Kidney tubule cell (primary cell): ENCODE measurements around the gene ANKRD13A.
A peak's percentile ranks its signal among the peaks of the same experiment; 100 is the strongest.
"Not testable (repeated sequence)": the region's sequence is repeated elsewhere in the genome, so short reads cannot be mapped to it uniquely, and the experiment has no call there.

Experiments used
- DNase-seq: peaks from one replicate; pipeline ENCODE4 v3.0.0-alpha.2; 2018; ENCODE audit warnings: low spot score

Gene ANKRD13A

GRCh38 chr12:110007881-110008280 lies 8.7 kb downstream of the ANKRD13A start:
- no peak for DNase-seq

GRCh38 chr12:110008681-110009398 lies 9.6 kb downstream of the ANKRD13A start:
- not testable (repeated sequence) for DNase-seq

GRCh38 chr12:110010853-110011723 lies 11.9 kb downstream of the ANKRD13A start:
- DNase-seq: no peak

- peak; percentile 85 for DNase-seq
These were observed 12.9 kb downstream of the ANKRD13A start for GRCh38 chr12:110012137-110012536.

GRCh38 chr12:110012659-110013058 lies 13.4 kb downstream of the ANKRD13A start:
- no peak for DNase-seq

GRCh38 chr12:110015132-110015531 lies 15.9 kb downstream of the ANKRD13A start:
- no peak for DNase-seq

GRCh38 chr12:110020956-110021355 lies 21.7 kb downstream of the ANKRD13A start:
- no peak for DNase-seq

- no peak for DNase-seq
These were observed 24.1 kb downstream of the ANKRD13A start for GRCh38 chr12:110023059-110023980.

- DNase-seq: no peak
These were observed 24.8 kb downstream of the ANKRD13A start for GRCh38 chr12:110024051-110024450.

- DNase-seq: no peak
These were observed 29.1 kb downstream of the ANKRD13A start for GRCh38 chr12:110028323-110028722.

GRCh38 chr12:110029290-110029815 lies 30.1 kb downstream of the ANKRD13A start:
- DNase-seq: no peak

- no peak for DNase-seq
These were observed 34.7 kb downstream of the ANKRD13A start for GRCh38 chr12:110033888-110034287.

- no peak for DNase-seq
These were observed 36.4 kb downstream of the ANKRD13A start for GRCh38 chr12:110035534-110036104.

GRCh38 chr12:110037315-110037714 lies 38.1 kb downstream of the ANKRD13A start:
- no peak for DNase-seq

- no peak for DNase-seq
These were observed 39.5 kb downstream of the ANKRD13A start for GRCh38 chr12:110038741-110039084.

GRCh38 chr12:110039085-110039807 lies 40.0 kb downstream of the ANKRD13A start:
- peak; percentile 90 for DNase-seq

GRCh38 chr12:110042264-110042663 lies 43.0 kb downstream of the ANKRD13A start:
- DNase-seq: peak; percentile 20

GRCh38 chr12:110046451-110047187 lies 47.4 kb downstream of the ANKRD13A start:
- DNase-seq: no peak

- no peak for DNase-seq
These were observed 48.2 kb downstream of the ANKRD13A start for GRCh38 chr12:110047297-110047940.
